GM20431 (cell line): Measurements from ENCODE around the gene RAB7B.

ENCODE experiments used
- in situ Hi-C: fragments of 300-500 bp; cut with MseI, MboI; formaldehyde crosslinking; loops from one replicate; pipeline ENCODE4 v1.15.0; 2020; ENCODE audit warnings: low sequenced_read_pairs; ENCODE audit not compliant: unreplicated experiment

RAB7B gene

GRCh38 chr1:206025283-206025820 lies 22.2 kb upstream of the RAB7B start:
- in situ Hi-C loops, result no loop called here

GRCh38 chr1:206023695-206024094 lies 20.5 kb upstream of the RAB7B start, which contains the start of gene CTSE:
CTSE (minus strand) TSS chr1:206023895; CDS start chr1:206023791, 104 bp downstream.
- in situ Hi-C loops, result no loop called here

GRCh38 chr1:206022766-206023165 lies 19.6 kb upstream of the RAB7B start:
- in situ Hi-C loops, result no loop called here

- in situ Hi-C loops, result no loop called here
Observed at GRCh38 chr1:206021626-206022365, 18.6 kb upstream of the RAB7B start.

GRCh38 chr1:206021008-206021625 lies 17.9 kb upstream of the RAB7B start:
- in situ Hi-C loops, result no loop called here

GRCh38 chr1:206020393-206021007 lies 17.3 kb upstream of the RAB7B start:
- in situ Hi-C loops, result no loop called here

- in situ Hi-C loops, result no loop called here
Observed at GRCh38 chr1:206015071-206015470, 11.9 kb upstream of the RAB7B start.

GRCh38 chr1:206014601-206015000 lies 11.4 kb upstream of the RAB7B start:
- in situ Hi-C loops, result no loop called here

- in situ Hi-C loops, result no loop called here
Observed at GRCh38 chr1:206013026-206013795, 10.0 kb upstream of the RAB7B start.

- in situ Hi-C loops, result no loop called here
Observed at GRCh38 chr1:206012086-206012859, 9.1 kb upstream of the RAB7B start.

- in situ Hi-C loops, result no loop called here
Observed at GRCh38 chr1:206011057-206011456, 7.9 kb upstream of the RAB7B start.

GRCh38 chr1:206010060-206010459 lies 6.9 kb upstream of the RAB7B start:
- in situ Hi-C loops, result no loop called here

- in situ Hi-C loops, result no loop called here
Observed at GRCh38 chr1:206006946-206007345, 3.8 kb upstream of the RAB7B start.

GRCh38 chr1:206005778-206006180 lies 2.6 kb upstream of the RAB7B start:
- in situ Hi-C loops, result no loop called here

GRCh38 chr1:206005234-206005633 lies 2.0 kb upstream of the RAB7B start:
- in situ Hi-C loops, result no loop called here

- in situ Hi-C loops, result no loop called here
Observed at GRCh38 chr1:206004826-206005225, 1.6 kb upstream of the RAB7B start.

GRCh38 chr1:206003854-206004800 lies 932 bp upstream of the RAB7B start:
- in situ Hi-C loops, result no loop called here

- in situ Hi-C loops, result no loop called here
Observed at GRCh38 chr1:206002160-206002559, 1.0 kb downstream of the RAB7B start.
